ENCODE results near the gene ACSL1. TPM values are rescaled to one million over a fixed set of nuclear protein-coding genes. Genes with fewer than 3 reads are reported as not detected.

The ACSL1 gene
- total and polyA plus RNA-seq, 2 experiments from 2014 or later = 6.2 to 13.1 TPM

- ATAC-seq (no peak), DNase-seq (ENCODE audit: low spot score) (no peak)
- H3K27ac ChIP-seq (ENCODE audit: low read depth) = no peak overlapping the region
- no peaks in the 10 kb centered on the region for H3K79me2 ChIP-seq (replicated peaks; ENCODE audit: insufficient read depth)
- no peaks in the 10 kb centered on the region for H3K36me3 ChIP-seq (ENCODE audit: insufficient read depth)
- H3F3A ChIP-seq (replicated peaks; ENCODE audit: low read depth) = no peaks in the 10 kb centered on the region
- H3K4me2 ChIP-seq = no peak overlapping the region
- TF ChIP-seq CTCF (conservative IDR thresholded peaks at IDR 0.05; ENCODE audit: low read depth in 2 of 2) (no peak), ZNF462 (CRISPR knock-in tag; IDR thresholded peaks at IDR 0.05) (no peak), EZH2phosphoT487 (IDR thresholded peaks at IDR 0.05; ENCODE audit: unreplicated experiment) (no peak), STAT1 (IDR thresholded peaks at IDR 0.05; ENCODE audit: unreplicated experiment) (no peak), ETS1 (IDR thresholded peaks at IDR 0.05) (no peak), JUNB (IDR thresholded peaks at IDR 0.05; ENCODE audit: unreplicated experiment) (no peak), EZH2 (IDR thresholded peaks at IDR 0.05; ENCODE audit: low read depth, unreplicated experiment) (no peak)
- no peaks in the 10 kb centered on the region for H4K20me1 ChIP-seq (replicated peaks; ENCODE audit: insufficient read depth)
- H3K9me3 Mint-ChIP-seq = no peaks in the 10 kb centered on the region
- H2AFZ ChIP-seq = no peak overlapping the region
- peaks cover 28% of the 10 kb centered on the region for H3K27me3 Mint-ChIP-seq (ENCODE audit: insufficient read depth, low read depth, poor library complexity)
- peaks cover 3% of the 10 kb centered on the region; the same call in 1 of the 3 replicates for H3K4me1 Mint-ChIP-seq
- H3K27me3 ChIP-seq (ENCODE audit: insufficient read depth) = peaks cover 41% of the 10 kb centered on the region
- H3K4me3 Mint-ChIP-seq = no peak overlapping the region
- H3K36me3 Mint-ChIP-seq (ENCODE audit: low read depth) = no peaks in the 10 kb centered on the region; the same call in 2 of the 3 replicates
- no peak overlapping the region for H3K27ac Mint-ChIP-seq
- peaks cover 3% of the 10 kb centered on the region; the same call in 1 of the 2 replicates for H3K4me1 ChIP-seq (ENCODE audit: insufficient read depth)
- no peaks in the 10 kb centered on the region for H3K9me2 ChIP-seq (ENCODE audit: insufficient read depth)
- H3K4me3 ChIP-seq = no peak overlapping the region
Observed at GRCh38 chr4:184822356-184822755, 3.4 kb downstream of the ACSL1 start.

Measured in GM23338 (cell line).